ENCODE measurements around the gene BBX.

BBX gene

DNA sequence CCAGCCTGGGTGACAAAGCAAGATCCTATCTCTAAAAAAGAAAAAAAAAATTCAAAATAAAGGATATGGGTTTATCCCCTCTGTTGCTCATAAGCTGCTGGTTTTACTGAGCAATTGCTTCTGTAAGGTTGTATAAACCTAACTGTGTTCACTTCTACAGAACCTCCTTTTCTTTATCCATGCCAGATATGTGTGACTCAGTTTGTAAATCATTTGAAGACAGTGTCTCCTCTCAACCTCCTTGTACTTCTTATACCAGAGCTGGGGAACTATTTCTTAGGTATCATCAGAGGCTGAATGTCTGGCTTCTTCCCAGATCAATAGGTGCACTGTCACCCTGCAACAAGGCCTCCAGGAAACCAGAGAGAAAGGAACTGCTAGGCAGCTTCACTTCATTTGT is 294.3 kb downstream of the BBX start:
- H3K27me3 ChIP-seq (ENCODE audit: insufficient read depth, poor library complexity, severe bottlenecking) = no peaks in the 10 kb centered on the region
- TF ChIP-seq, protein P1, sequence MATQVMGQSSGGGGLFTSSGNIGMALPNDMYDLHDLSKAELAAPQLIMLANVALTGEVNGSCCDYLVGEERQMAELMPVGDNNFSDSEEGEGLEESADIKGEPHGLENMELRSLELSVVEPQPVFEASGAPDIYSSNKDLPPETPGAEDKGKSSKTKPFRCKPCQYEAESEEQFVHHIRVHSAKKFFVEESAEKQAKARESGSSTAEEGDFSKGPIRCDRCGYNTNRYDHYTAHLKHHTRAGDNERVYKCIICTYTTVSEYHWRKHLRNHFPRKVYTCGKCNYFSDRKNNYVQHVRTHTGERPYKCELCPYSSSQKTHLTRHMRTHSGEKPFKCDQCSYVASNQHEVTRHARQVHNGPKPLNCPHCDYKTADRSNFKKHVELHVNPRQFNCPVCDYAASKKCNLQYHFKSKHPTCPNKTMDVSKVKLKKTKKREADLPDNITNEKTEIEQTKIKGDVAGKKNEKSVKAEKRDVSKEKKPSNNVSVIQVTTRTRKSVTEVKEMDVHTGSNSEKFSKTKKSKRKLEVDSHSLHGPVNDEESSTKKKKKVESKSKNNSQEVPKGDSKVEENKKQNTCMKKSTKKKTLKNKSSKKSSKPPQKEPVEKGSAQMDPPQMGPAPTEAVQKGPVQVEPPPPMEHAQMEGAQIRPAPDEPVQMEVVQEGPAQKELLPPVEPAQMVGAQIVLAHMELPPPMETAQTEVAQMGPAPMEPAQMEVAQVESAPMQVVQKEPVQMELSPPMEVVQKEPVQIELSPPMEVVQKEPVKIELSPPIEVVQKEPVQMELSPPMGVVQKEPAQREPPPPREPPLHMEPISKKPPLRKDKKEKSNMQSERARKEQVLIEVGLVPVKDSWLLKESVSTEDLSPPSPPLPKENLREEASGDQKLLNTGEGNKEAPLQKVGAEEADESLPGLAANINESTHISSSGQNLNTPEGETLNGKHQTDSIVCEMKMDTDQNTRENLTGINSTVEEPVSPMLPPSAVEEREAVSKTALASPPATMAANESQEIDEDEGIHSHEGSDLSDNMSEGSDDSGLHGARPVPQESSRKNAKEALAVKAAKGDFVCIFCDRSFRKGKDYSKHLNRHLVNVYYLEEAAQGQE (IDR thresholded peaks at IDR 0.05; ENCODE audit: insufficient replicate concordance, low read depth) = no peak
- no peak overlapping the region for H3K27ac ChIP-seq (replicated peaks)
- no peak overlapping the region for H3K4me3 ChIP-seq (replicated peaks; ENCODE audit: insufficient read depth, low read length)
- DNase-seq (ENCODE audit: low read depth in 1 of 2, low spot score in 1 of 2) = no peak

DNA sequence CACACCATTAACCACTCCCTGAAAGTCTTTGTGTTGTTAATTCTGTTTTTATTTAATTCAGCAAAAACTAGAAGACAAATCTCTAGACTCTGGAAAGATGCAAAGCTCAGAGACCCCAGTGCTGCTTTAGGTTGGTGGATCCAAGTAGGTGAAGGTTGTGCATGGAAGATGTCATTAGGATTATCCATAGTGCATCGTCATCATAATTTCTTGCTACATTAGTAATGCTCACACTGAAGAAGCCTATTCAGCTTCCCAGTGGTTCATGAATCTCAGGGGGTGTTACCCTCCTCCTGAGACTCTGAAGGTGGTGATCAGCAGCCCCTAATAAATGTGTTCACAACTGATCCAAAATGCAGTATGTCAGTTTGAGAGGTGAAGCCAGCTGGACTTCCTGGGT is 295.3 kb downstream of the BBX start:
- no peak overlapping the region for H3K4me3 ChIP-seq (replicated peaks; ENCODE audit: insufficient read depth, low read length)
- TF ChIP-seq POLR2AphosphoS5 (IDR thresholded peaks at IDR 0.05; ENCODE audit: low read depth) (no peak), SPI1 (IDR thresholded peaks at IDR 0.05; ENCODE audit: borderline replicate concordance, low read depth) (no peak), GABPA (IDR thresholded peaks at IDR 0.05; ENCODE audit: low read depth) (no peak)
- TF ChIP-seq, protein P2, sequence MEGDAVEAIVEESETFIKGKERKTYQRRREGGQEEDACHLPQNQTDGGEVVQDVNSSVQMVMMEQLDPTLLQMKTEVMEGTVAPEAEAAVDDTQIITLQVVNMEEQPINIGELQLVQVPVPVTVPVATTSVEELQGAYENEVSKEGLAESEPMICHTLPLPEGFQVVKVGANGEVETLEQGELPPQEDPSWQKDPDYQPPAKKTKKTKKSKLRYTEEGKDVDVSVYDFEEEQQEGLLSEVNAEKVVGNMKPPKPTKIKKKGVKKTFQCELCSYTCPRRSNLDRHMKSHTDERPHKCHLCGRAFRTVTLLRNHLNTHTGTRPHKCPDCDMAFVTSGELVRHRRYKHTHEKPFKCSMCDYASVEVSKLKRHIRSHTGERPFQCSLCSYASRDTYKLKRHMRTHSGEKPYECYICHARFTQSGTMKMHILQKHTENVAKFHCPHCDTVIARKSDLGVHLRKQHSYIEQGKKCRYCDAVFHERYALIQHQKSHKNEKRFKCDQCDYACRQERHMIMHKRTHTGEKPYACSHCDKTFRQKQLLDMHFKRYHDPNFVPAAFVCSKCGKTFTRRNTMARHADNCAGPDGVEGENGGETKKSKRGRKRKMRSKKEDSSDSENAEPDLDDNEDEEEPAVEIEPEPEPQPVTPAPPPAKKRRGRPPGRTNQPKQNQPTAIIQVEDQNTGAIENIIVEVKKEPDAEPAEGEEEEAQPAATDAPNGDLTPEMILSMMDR (IDR thresholded peaks at IDR 0.05; ENCODE audit: insufficient read depth, low read length) = no peak
- TF ChIP-seq, protein P1 (IDR thresholded peaks at IDR 0.05; ENCODE audit: insufficient replicate concordance, low read depth) = no peak
- DNase-seq (ENCODE audit: low read depth in 1 of 2, low spot score in 1 of 2) = no peak
- H3K27me3 ChIP-seq (ENCODE audit: insufficient read depth, poor library complexity, severe bottlenecking) = no peaks in the 10 kb centered on the region
- H3K27ac ChIP-seq (replicated peaks) = no peak overlapping the region

DNA sequence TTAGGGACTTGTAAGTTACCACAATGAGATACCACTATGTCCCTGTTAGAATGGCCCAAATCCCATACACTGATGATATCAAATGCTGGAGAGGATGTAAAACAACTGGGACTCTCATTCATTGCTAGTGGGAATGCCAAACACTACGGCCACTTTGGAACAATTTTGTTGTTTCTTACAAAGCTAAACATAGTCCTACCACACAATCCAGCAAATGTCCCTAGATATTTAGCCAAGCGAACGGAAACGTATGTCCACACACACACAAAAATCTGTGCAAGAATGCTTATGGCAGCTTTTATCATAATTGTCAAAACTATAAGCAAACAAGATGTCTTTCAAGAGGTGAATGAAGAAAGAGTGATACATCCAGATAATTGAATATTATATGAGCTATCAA is 296.9 kb downstream of the BBX start:
- DNase-seq (ENCODE audit: low read depth in 1 of 2, low spot score in 1 of 2) = no peak
- no peaks in the 10 kb centered on the region for H3K27me3 ChIP-seq (ENCODE audit: insufficient read depth, poor library complexity, severe bottlenecking)
- no peak overlapping the region for H3K4me3 ChIP-seq (replicated peaks; ENCODE audit: insufficient read depth, low read length)
- TF ChIP-seq, protein P2 (IDR thresholded peaks at IDR 0.05; ENCODE audit: insufficient read depth, low read length) = no peak
- no peak for TF ChIP-seq GABPA (IDR thresholded peaks at IDR 0.05; ENCODE audit: low read depth)
- TF ChIP-seq, protein P1 (IDR thresholded peaks at IDR 0.05; ENCODE audit: insufficient replicate concordance, low read depth) = no peak
- no peak overlapping the region for H3K27ac ChIP-seq (replicated peaks)

DNA sequence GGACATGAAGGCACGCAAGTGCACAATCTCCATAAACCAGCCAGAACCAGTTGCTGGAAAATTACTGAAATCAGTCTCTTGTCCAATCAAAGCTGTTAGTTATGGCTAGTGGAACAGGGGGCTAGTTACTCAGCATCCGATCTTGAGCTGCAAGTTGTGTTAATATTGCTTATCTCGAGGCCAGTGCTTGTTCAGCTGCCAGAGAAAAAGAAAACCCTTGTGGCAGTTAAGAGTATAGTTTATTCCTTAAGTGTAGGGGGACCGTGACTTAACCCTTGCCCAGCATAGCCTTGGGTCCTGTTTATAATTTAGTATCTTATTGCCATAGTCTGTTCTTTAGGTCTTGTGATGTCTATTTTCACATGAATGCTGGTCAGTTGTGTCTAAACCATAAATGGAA is 299.5 kb downstream of the BBX start:
- H3K27ac ChIP-seq (replicated peaks) = no peak overlapping the region
- H3K4me3 ChIP-seq (replicated peaks; ENCODE audit: insufficient read depth, low read length) = no peak overlapping the region
- TF ChIP-seq, protein P1 (IDR thresholded peaks at IDR 0.05; ENCODE audit: insufficient replicate concordance, low read depth) = no peak
- TF ChIP-seq POLR2AphosphoS5 (IDR thresholded peaks at IDR 0.05; ENCODE audit: low read depth) = no peak
- TF ChIP-seq, protein P2 (IDR thresholded peaks at IDR 0.05; ENCODE audit: insufficient read depth, low read length) = no peak
- no peak for TF ChIP-seq GABPA (IDR thresholded peaks at IDR 0.05; ENCODE audit: low read depth)
- no peak for TF ChIP-seq SPI1 (IDR thresholded peaks at IDR 0.05; ENCODE audit: borderline replicate concordance, low read depth)
- H3K27me3 ChIP-seq (ENCODE audit: insufficient read depth, poor library complexity, severe bottlenecking) = no peaks in the 10 kb centered on the region
- DNase-seq (ENCODE audit: low read depth in 1 of 2, low spot score in 1 of 2) = no peak
